ENCODE results near the gene CCDC57. TPM values are rescaled to one million over a fixed set of nuclear protein-coding genes. Genes with fewer than 3 reads are reported as not detected.

CCDC57 gene
- total RNA-seq, 2 experiments from 2014 or later = 59.5 to 65.1 TPM

DNA sequence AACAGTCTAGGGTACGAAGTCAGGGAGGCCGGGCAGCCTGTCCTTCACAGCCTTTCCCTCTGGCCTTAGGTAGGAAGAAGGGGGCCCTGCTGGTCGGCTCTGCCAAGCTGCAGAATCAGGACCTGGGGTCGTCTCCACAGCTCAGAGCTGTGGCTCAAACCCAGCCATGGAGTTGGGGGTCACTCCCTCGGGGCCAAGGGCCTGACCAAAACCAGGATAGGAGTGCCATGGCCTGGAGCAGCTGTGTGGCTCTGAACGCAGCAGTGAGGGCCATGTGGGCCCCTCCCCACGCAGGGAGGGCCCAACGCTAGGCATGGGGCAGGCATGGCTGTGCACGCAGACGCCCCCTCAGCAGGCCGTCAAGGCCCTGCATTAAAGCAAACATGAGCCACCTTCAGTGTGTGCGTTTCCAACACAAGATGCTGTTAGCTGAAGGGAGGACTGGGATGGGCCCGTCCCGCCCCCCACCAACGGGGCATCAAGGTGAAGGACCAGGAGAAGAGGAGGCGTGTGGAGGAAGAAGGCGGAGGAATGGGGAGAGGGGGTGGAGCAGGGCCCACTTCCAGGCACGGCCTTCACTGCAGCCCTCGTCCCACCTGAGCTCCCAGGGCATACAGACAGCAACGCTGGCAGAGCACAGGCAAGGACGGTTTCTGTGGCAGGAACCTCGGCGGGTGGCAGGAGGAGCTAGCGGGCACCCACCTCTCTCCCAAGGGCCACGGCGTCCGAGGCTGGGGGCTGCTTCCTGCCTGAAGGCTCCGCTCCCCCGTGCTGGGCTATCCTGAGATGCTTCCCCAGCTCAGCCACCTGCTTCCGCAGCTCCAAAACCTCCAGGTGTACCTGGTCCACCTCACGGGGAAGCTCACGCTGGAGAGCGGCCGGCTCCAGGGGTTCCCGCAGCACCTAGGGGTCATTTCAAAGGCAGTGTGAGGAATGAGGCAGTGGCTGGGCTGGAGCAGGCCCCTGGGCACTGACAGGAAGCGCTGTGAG is 55.3 kb downstream of the CCDC57 start:
- no peak for DNase-seq
- H3K4me3 Mint-ChIP-seq = no peak overlapping the region
- H3K27me3 Mint-ChIP-seq = no peaks in the 10 kb centered on the region
- peaks cover 5% of the 10 kb centered on the region for H3K4me1 Mint-ChIP-seq
- H3K36me3 Mint-ChIP-seq = peaks cover 5% of the 10 kb centered on the region
- H3K27ac Mint-ChIP-seq = no peak overlapping the region
- no peaks in the 10 kb centered on the region for H3K9me3 Mint-ChIP-seq

- Mint-ChIP-seq H3K27ac (no peak overlapping the region), H3K4me3 (no peak overlapping the region), H3K9me3 (no peaks in the 10 kb centered on the region), H3K27me3 (no peaks in the 10 kb centered on the region), H3K36me3 (peaks cover 7% of the 10 kb centered on the region), H3K4me1 (peaks cover 5% of the 10 kb centered on the region)
- DNase-seq = no peak
Measured at GRCh38 chr17:82156284-82156925, 56.2 kb downstream of the CCDC57 start.

DNA sequence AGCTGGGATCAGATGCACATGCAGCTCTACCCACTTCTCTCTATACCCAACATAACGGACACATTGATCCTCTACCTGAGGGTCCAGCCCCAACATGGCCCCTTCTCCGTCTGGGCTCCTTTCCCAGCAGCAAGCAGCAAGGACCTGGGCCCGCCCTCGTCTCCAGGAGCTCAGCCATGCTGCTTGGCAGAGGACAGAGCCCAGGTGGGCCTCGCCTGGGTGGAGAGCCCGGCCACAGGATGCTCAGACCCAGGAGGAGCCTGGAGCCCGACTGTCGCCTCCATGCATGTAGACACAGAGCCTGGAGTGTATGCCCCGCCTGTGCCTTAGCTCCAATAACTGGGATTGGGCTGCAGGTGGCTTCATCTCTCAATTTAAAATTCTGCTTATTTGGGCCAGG is 57.0 kb downstream of the CCDC57 start:
- no peak overlapping the region for H3K4me3 Mint-ChIP-seq
- DNase-seq = no peak
- H3K9me3 Mint-ChIP-seq = no peaks in the 10 kb centered on the region
- peaks cover 5% of the 10 kb centered on the region for H3K4me1 Mint-ChIP-seq
- H3K27me3 Mint-ChIP-seq = no peaks in the 10 kb centered on the region
- peaks cover 8% of the 10 kb centered on the region for H3K36me3 Mint-ChIP-seq
- H3K27ac Mint-ChIP-seq = no peak overlapping the region

GRCh38 chr17:82154881-82155331 is 57.7 kb downstream of the CCDC57 start:
- no peak overlapping the region for H3K27ac Mint-ChIP-seq
- H3K4me3 Mint-ChIP-seq = no peak overlapping the region

GRCh38 chr17:82153745-82154375 is 58.8 kb downstream of the CCDC57 start:
- Mint-ChIP-seq H3K4me3 (no peak overlapping the region), H3K9me3 (no peaks in the 10 kb centered on the region), H3K4me1 (peaks cover 5% of the 10 kb centered on the region), H3K36me3 (peaks cover 12% of the 10 kb centered on the region), H3K27ac (no peak overlapping the region), H3K27me3 (no peaks in the 10 kb centered on the region)
- DNase-seq = peak; percentile 82

More at GRCh38 chr17:82154881-82155331, 57.7 kb downstream of the CCDC57 start:
- DNase-seq = no peak
- H3K4me1 Mint-ChIP-seq = peaks cover 5% of the 10 kb centered on the region
- H3K36me3 Mint-ChIP-seq = peaks cover 8% of the 10 kb centered on the region
- no peaks in the 10 kb centered on the region for H3K27me3 Mint-ChIP-seq
- no peaks in the 10 kb centered on the region for H3K9me3 Mint-ChIP-seq

DNA sequence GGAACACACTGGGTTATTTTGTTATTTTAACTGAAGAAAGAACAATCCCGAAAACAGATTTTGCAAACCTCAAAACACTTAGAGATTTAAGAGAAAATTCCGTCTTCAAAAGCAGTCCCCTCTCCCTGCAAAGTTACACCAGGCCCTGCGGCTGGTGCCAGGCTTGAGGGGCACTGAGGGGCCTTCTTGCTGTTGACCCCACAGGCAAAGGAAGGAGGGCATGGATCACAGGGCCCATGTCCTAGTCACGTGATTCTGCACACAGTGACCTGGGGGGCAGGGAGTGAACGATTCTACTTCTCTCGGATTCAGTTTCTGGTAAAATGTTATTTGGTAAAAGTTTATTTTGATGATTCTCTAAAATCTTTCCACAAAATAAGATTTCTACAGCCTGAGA is 59.3 kb downstream of the CCDC57 start:
- Mint-ChIP-seq H3K4me1 (peaks cover 5% of the 10 kb centered on the region), H3K36me3 (peaks cover 12% of the 10 kb centered on the region), H3K9me3 (no peaks in the 10 kb centered on the region), H3K27me3 (no peaks in the 10 kb centered on the region), H3K4me3 (no peak overlapping the region), H3K27ac (no peak overlapping the region)
- DNase-seq = no peak

- Mint-ChIP-seq H3K9me3 (no peaks in the 10 kb centered on the region), H3K36me3 (peaks cover 12% of the 10 kb centered on the region)
Measured at GRCh38 chr17:82152556-82153294, 59.9 kb downstream of the CCDC57 start.

GRCh38 chr17:82152114-82152513 is 60.5 kb downstream of the CCDC57 start:
- H3K4me1 Mint-ChIP-seq = peaks cover 5% of the 10 kb centered on the region
- H3K27ac Mint-ChIP-seq = no peak overlapping the region
- no peaks in the 10 kb centered on the region for H3K27me3 Mint-ChIP-seq

More at GRCh38 chr17:82152556-82153294, 59.9 kb downstream of the CCDC57 start:
- Mint-ChIP-seq H3K4me3 (no peak overlapping the region), H3K27me3 (no peaks in the 10 kb centered on the region), H3K27ac (no peak overlapping the region), H3K4me1 (peaks cover 5% of the 10 kb centered on the region)
- DNase-seq = no peak

DNA sequence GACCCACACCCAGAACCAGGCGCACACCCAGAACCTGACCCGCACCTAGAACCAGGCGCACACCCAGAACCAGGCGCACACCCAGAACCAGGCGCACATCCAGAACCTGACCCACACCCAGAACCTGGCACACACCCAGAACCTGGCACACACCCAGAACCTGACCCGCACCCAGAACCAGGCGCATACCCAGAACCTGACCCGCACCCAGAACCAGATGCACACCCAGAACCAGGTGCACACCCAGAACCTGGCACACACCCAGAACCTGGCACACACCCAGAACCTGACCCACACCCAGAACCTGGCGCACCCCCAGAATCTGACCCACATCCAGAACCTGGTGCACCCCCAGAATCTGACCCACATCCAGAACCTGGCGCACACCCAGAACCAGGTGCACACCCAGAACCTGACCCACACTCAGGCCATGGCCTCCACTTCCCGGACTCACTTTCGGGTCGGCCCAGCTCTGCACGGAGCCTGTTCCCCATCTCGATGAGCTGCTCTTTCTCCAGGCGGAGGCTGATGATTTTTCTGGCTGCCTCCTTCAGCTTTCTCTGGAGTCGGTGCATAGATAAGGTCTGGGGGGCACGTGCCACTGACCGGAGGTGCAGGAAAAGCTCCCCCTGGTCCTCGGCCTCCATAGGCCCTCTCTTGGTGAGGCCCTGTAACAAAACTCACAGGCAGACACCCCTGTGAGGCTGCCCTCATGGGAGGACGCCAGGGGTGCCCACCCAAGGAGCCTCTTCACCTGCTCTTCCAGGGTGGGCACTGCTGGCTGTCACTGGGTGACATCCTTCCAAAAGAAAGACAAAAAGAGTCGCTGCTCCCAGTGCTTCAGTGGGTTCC is 61.3 kb downstream of the CCDC57 start:
- no peaks in the 10 kb centered on the region for H3K9me3 Mint-ChIP-seq
- no peaks in the 10 kb centered on the region for H3K27me3 Mint-ChIP-seq
- no peak overlapping the region for H3K4me3 Mint-ChIP-seq
- H3K27ac Mint-ChIP-seq = no peak overlapping the region
- H3K36me3 Mint-ChIP-seq = peaks cover 18% of the 10 kb centered on the region
- no peak for DNase-seq
- H3K4me1 Mint-ChIP-seq = peaks cover 5% of the 10 kb centered on the region

More at GRCh38 chr17:82152114-82152513, 60.5 kb downstream of the CCDC57 start:
- Mint-ChIP-seq H3K9me3 (no peaks in the 10 kb centered on the region), H3K4me3 (no peak overlapping the region), H3K36me3 (peaks cover 16% of the 10 kb centered on the region)
- DNase-seq = no peak

GRCh38 chr17:82149401-82150099 is 63.1 kb downstream of the CCDC57 start:
- no peak overlapping the region for H3K4me3 Mint-ChIP-seq
- H3K36me3 Mint-ChIP-seq = peaks cover 14% of the 10 kb centered on the region
- no peak overlapping the region for H3K27ac Mint-ChIP-seq
- H3K9me3 Mint-ChIP-seq = no peaks in the 10 kb centered on the region
- peaks cover 5% of the 10 kb centered on the region for H3K4me1 Mint-ChIP-seq
- H3K27me3 Mint-ChIP-seq = no peaks in the 10 kb centered on the region
- DNase-seq = no peak

DNA sequence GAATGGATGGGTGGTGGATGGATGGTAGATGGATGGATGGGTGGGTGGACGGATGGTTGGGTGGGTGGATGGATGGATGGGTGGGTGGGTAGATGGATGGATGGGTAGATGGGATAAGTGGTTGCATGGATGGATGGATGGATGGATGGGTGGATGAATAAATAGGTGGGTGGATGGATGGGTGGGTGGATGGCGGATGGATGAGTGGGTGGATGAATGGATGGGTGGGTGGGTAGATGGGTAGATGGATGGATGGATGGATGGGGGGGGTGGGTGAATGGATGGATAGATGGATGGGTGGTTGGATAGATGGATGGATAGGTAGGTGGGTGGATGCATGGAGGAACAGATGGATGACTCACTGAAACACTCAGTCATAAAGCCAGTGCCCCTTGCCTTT is 63.6 kb downstream of the CCDC57 start:
- no peaks in the 10 kb centered on the region for H3K27me3 Mint-ChIP-seq
- H3K4me3 Mint-ChIP-seq = no peak overlapping the region
- no peak overlapping the region for H3K27ac Mint-ChIP-seq
- no peaks in the 10 kb centered on the region for H3K9me3 Mint-ChIP-seq
- peaks cover 12% of the 10 kb centered on the region for H3K36me3 Mint-ChIP-seq
- peaks cover 5% of the 10 kb centered on the region for H3K4me1 Mint-ChIP-seq
- no peak for DNase-seq

- H3K27ac Mint-ChIP-seq = no peak overlapping the region
Measured at GRCh38 chr17:82148011-82148410, 64.6 kb downstream of the CCDC57 start.

More at GRCh38 chr17:82148011-82148410, 64.6 kb downstream of the CCDC57 start:
- Mint-ChIP-seq H3K36me3 (peaks cover 12% of the 10 kb centered on the region), H3K27me3 (no peaks in the 10 kb centered on the region), H3K4me3 (no peak overlapping the region), H3K9me3 (no peaks in the 10 kb centered on the region), H3K4me1 (no peaks in the 10 kb centered on the region)
- DNase-seq = no peak

Measured in activated naive CD8-positive, alpha-beta T cell treated with anti-CD3 and anti-CD28 coated beads for 36 hours (primary cell).